Endothelial cell of hepatic sinusoid (primary cell): ENCODE results near the gene FES.
"Not testable (repeated sequence)": the region's sequence is repeated elsewhere in the genome, so short reads cannot be mapped to it uniquely, and the experiment has no call there.

Source experiments
- in situ Hi-C: cut with HindIII; loops from 2 replicates; pipeline ENCODE4 v1.10.0; 2017; ENCODE audit warnings: low sequenced_read_pairs

FES gene

DNA sequence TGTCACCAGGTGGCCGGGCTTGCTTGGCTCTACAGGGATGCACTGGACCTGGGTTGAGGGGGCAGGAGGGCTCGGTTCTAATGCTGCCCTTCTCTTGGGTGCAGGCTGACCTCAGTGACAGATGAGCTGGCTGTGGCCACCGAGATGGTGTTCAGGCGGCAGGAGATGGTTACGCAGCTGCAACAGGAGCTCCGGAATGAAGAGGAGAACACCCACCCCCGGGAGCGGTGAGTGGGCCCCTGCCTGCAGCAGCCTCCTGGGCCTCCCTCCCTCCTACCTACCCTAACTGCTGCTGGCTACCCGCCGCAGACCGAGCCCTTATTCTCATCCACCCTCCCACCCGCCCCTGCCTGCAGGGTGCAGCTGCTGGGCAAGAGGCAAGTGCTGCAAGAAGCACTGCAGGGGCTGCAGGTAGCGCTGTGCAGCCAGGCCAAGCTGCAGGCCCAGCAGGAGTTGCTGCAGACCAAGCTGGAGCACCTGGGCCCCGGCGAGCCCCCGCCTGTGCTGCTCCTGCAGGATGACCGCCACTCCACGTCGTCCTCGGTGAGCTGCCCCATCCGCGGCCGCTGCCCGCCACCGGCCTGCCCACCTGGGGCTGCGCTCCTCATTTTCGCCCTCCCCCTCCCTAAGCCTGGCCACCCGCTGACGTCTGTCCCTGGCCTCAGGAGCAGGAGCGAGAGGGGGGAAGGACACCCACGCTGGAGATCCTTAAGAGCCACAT is 5.6 kb downstream of the FES start:
- in situ Hi-C loops: no loop called here

DNA sequence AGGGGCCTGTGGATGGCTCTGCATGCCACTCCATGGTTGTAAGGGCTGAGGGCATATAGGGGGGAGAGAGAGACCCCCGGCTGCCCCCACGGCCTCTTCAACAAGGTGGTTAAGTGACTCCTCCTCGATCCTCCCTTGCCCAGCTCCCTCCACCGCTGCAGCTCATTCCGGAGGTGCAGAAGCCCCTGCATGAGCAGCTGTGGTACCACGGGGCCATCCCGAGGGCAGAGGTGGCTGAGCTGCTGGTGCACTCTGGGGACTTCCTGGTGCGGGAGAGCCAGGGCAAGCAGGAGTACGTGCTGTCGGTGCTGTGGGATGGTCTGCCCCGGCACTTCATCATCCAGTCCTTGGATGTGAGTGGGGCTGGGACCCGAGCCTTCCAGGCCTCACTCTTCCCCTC is 6.5 kb downstream of the FES start:
- in situ Hi-C loops: no loop called here

DNA sequence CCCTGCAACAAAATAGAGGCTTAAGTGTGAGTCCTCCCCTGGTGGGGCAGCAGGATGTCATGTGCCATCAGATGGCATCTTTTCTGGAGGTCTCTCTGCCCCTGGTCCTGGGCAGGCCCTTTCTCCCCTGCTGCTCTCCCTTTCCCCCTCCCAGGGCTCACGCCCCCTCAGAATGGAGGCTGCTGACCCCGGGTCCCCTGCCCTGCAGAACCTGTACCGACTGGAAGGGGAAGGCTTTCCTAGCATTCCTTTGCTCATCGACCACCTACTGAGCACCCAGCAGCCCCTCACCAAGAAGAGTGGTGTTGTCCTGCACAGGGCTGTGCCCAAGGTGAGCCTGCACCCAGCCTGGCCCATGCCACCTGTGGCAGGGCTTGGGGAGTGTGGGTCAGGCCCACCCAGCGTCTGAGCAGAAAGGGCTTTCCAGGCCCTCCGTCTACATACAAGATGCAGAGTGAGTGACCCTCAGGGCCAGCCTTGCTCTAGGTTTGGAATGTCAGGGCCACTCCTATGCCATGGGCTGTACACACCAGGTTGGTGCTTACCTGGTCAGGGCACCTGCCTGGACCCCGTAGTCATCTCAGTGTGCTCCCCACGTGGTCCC is 7.1 kb downstream of the FES start:
- in situ Hi-C loops: no loop called here

DNA sequence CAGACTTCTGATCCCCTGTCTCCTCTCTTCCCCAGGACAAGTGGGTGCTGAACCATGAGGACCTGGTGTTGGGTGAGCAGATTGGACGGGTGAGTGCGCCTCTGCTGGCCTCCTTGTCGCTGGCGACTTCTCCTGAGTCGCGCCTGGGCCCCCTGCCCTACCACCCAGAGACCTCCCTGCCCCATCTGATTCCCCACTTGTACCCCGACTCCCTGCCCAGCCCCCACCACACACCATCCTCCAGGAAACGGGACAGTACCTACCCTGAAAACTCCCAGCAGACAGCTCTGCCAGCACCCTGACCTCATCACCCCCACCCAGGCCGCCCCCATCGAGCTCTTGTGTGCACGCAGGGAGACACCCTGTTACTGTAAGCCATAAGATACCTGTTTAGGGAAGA is 7.7 kb downstream of the FES start:
- in situ Hi-C loops: no loop called here

DNA sequence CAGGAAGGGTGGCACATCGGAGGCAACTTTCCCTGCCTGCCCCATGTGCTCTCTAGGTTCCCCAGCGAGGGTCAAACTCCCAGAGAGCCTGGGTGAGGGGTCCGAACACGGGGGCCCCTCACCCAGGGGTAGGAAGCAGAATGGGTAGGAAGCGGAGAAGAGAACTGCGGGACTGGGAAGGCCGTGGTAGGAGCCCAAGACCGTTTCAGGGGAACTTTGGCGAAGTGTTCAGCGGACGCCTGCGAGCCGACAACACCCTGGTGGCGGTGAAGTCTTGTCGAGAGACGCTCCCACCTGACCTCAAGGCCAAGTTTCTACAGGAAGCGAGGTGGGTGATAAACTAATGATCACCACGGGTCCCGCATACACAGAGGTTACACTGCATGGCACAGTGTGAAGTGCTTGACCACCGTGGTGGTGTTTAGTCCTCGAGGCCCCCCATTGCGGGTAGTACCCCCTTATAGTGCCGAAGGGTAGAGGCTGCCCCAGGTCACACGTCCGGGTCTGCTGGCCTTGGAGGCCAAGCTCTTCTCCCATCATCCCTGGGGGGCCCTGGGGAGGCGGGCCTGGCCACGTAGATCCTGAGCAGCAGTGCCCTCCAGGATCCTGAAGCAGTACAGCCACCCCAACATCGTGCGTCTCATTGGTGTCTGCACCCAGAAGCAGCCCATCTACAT is 8.3 kb downstream of the FES start:
- in situ Hi-C loops: no loop called here

DNA sequence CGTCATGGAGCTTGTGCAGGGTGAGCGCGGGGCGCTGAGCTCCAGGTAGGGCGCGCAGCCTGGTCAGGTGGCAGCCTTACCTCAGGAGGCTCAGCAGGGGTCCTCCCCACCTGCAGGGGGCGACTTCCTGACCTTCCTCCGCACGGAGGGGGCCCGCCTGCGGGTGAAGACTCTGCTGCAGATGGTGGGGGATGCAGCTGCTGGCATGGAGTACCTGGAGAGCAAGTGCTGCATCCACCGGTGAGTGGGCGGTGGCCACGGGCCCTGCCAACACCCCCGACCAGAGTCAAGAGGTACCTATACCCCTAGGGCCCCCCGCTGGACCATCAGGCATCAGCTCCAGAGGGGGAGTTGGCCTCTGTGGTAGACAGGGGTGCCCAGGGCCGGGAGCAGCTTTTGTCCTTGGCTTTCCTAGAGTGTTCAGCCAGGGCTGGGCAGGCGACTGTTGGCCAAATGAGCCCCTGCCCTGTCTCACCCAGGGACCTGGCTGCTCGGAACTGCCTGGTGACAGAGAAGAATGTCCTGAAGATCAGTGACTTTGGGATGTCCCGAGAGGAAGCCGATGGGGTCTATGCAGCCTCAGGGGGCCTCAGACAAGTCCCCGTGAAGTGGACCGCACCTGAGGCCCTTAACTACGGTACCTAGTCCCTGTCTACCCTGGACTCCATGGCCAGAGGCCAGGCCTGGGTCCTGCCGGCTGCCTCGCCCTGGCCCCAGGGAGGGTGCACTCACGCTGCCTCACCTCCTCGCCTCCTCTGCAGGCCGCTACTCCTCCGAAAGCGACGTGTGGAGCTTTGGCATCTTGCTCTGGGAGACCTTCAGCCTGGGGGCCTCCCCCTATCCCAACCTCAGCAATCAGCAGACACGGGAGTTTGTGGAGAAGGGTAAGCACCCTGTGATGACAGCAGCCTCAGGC is 9.1 kb downstream of the FES start:
- in situ Hi-C loops: no loop called here

DNA sequence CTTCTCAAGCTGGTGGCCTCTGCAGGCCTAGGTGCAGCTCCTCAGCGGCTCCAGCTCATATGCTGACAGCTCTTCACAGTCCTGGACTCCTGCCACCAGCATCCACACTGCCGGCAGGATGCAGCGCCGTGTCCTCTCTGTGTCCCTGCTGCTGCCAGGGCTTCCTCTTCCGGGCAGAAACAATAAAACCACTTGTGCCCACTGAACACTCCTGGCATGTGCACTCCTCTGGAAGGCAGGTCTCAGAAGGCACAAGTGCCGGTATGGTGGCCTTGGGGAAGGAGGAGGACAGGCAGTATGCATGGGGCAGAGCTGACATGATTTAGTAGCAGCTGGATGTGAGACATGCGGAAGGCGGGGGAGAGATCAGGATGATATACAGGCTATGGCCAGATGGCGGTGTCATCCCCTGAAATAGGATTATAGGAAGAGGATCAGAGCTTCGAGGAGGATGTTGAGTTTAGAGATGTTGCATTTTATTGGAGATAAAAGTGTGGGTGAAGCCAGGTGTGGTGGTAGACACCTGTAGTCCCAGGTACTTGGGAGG is 11.3 kb downstream of the FES start:
- in situ Hi-C loops: no loop called here

DNA sequence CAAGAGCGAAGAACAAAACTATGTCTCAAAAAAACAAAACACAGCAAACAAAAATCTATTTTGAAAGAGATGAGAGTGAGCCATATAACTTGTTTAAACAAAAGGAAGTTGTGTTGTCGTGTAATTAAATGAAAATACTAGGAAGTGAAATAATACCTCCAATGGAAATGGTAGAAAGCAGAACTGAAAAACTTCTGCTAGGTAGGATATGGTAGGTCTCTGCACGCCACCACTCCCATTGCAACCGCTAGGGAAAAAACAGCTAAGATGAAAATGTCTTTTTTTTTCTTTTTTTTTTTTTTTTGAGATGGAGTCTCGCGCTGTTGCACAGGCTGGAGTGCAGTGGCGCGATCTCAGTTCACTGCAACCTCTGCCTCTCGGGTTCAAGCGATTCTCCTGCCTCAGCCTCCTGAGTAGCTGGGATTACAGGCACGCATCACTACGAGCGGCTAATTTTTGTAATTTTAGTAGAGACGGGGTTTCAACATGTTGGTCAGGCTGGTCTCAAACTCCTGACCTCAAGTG is 12.9 kb downstream of the FES start:
- in situ Hi-C loops: not testable (repeated sequence)

DNA sequence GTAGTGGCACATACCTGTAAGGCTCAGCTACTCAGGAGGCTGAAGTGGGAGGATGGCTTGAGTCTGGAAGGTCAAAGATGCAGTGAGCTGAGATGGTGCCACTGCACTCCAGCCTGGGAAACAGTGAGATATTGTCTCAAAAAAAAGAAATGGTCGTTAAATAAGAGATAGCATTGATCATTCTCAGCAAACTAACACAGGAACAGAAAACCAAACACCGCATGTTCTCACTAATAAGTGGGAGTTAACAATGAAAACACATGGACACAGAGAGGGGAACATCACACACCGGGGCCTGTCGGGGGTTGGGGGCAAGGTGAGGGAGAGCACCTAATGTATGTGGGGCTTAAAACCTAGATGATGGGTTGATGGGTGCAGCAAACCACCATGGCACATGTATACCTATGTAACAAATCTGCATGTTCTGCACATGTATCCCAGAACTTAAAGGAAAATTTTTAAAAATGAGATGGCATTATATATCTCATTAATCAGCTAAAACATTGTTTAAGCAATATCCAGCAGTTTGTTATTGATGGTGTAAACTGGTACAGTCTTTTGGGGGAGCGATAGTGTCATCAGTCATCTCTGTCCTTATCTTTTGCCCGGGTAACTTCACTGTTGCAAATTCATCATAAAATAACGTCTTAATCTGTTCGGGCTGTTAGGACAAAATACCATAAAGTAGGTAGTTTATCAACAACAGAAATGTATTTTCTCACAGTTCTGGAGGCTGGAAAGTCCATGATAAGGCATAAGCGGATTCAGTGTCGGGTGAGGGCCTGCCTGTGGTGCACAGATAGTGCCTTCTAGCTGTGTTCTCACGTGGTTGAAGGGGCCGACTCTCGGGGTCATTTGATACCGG is 17.1 kb downstream of the FES start:
- in situ Hi-C loops: no loop called here

DNA sequence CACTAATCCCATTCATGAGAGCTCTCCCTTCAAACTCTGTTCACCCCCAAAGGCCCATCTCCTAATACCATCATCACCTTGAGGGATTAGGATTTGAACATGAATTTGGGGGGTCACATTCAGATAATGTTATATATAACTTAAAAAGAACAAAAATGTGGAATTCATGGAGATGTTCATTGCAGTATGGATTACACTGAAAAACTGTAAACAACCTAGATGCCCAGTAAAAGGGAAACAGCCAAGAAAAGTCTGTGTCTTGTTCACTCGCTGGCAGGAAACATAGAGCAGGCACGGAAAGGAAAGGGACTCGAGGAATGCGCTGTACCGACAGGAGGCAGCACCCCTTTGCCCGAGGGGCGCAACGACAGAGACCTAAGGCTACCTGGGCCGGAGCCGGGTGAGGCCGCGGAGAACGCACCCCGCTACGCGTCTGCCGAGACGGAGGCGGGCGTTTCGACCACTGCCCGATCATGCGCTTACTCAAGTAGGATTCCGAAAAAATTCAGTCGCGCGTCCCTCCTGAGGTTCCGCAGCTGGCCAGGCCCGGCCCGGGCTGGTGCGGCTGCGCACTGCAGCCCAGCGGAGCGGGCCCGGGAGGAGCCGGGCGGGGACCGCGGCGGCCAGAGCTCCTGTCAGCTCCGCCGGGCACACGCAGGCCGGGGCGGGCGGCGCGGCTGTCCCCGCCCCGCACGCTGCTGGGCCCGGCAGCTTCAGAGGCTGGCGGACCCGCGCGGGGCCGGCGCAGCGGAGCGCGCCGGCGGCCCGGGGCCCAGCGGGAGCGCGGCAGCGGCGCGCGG is 17.9 kb downstream of the FES start:
- in situ Hi-C loops: no loop called here

DNA sequence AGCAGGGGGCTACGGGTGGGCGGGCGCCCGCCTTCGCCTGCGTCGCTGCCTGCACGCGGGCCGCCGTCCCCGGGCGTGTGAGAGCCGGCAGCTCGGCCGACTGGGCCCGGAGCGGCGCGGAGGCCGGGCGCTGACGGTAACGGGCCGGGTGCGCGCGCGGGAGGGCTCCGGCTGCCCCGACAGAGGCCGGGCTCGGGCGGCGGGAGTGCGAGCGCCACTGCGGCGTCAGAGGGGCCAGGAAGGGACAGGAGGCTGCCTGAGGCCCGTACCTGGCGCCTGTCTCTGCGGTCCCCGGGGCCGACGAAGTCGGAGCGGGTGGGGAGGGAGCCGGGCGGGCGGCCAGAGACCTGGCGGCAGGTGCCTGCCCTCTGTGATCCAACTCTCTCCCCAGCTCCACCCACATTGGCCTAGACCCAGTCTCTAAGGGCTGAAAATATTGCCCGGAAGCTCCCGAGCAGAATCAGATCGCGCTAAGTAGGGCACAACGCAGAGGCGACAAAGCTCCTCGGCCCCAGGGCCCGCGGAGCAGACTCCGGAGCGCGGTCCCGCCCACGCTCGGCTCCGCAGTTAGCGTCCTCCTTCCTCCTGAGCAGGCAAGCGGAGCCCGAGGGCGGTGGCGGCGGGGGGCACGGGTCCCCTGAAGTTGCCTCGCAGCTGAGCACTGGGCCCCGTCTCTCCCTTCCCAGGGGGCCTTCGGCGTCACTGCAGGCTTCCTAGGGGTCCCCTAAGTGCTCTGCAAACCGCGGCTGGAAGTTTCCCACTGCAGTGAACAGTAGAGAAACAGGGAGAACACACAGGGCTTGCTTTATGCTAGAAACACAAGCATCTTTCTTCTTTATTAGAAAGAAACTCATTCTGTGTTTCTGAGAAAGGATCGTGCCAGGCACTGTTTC is 18.8 kb downstream of the FES start, which contains the start of gene MAN2A2:
Gene MAN2A2, plus strand, starts transcription at position 463 of the 893 bp plus-strand sequence. CDS start 906 bp downstream, outside the sequence.
- in situ Hi-C loops: no loop called here

DNA sequence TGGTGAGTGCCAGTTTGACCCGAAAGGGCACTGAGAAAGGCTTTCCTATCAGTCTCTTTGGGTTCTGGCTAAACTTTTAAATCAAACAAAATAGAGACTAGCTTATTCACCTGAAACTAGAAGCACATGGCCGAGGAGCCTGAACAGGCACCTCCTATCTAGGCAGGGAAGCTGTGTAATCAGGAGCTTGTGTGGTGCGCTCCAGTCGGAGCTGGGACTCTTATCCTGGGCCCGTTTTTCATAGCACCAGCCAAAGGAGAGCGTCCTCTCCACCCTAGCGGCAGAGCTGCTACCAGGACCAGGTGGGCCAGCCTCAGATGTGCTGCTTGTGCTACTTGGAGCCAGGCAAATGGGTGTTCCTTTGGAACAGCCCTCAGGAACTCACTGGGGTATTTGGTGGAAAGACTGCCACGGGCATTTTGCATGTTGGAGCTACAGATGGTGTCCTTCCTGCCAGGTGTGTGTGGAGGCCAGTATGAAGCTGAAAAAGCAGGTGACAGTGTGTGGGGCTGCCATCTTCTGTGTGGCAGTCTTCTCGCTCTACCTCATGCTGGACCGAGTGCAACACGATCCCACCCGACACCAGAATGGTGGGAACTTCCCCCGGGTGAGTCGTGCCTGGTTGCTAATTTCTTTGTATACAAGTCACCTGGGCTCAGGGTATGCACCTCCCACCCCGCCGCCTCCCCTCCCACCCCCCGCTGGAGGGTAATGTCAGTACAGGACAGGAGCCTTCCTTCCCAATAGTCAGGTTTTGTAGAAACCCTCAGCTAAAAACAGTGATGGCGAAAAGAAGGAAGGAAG is 19.6 kb downstream of the FES start:
- in situ Hi-C loops: no loop called here

DNA sequence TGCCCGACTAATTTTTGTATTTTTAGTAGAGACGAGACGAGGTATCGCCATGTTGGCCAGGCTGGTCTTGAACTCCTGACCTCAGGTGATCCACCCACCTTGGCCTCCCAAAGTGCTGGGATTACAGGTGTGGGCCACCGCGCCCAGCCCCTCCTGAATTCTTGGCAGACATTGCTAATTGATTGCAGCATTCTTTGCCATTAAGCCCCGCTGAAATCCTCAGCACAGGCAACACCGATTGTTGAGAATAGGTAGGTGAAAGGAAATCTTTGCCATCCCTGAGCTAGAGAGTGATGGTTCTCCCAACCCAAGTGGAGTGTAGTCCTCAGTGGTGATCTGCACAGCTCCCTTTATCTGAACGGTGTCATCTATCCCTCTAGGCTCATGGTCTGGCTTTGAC is 20.4 kb downstream of the FES start:
- in situ Hi-C loops: no loop called here

DNA sequence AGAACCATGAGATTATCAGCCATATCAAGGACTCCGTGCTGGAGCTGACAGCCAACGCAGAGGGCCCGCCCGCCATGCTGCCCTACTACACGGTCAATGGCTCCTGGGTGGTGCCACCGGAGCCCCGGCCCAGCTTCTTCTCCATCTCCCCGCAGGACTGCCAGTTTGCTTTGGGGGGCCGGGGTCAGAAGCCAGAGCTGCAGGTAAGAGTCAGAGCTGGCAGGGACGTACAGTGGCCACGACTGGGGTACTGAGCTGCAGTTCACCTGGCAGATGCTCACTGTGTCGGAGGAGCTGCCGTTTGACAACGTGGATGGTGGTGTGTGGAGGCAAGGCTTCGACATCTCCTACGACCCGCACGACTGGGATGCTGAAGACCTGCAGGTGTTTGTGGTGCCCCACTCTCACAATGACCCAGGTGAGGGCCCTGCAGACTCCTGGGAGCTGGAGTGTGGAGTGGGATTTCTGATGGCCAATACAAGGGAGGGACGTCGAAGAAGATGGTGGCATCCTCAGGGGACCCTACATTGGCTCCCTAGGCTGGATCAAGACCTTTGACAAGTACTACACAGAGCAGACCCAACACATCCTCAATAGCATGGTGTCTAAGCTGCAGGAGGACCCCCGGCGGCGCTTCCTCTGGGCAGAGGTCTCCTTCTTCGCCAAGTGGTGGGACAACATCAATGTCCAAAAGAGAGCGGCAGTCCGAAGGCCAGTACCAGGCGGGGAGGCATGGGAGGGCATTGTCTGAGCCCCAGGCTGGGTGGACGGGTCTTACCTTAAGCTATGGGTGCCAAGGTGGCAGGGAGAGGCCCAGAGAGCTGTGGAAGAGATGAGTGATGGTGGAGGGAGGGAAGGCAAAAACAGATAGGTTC is 21.2 kb downstream of the FES start:
- in situ Hi-C loops: no loop called here

DNA sequence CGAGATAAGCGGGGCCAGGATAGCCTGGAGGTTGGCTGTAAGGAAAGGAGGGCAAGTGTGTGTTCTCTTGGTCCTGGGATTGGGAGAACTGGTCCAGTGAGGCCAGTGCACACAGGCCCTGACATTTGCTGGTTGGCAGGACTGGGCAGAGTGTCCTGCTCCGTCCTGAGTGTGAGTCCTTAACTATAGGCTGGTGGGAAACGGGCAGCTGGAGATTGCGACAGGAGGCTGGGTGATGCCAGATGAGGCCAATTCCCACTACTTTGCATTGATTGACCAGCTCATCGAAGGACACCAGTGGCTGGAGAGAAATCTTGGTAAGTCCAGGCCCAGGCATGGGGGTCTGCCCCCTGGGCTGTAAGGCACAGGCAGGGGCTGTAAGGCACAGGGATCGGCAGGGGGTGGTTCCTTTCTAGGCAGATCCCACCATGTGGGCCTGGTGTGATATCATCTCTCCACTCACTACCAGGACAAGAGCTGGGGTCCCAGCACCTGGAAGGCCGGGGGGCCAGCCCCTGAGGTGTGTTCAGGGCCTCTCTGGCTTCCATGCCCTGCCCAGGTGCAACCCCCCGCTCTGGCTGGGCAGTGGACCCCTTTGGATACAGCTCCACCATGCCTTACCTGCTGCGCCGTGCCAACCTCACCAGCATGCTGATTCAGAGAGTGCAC is 22.0 kb downstream of the FES start:
- in situ Hi-C loops: no loop called here
